Activated CD8-positive, alpha-beta memory T cell treated with anti-CD3 and anti-CD28 coated beads, Interleukin-2, amount 50 U/mL, for 1 hour (primary cell): ENCODE measurements around the gene SLC28A1.
"Not testable (repeated sequence)": the region's sequence is repeated elsewhere in the genome, so short reads cannot be mapped to it uniquely, and the experiment has no call there.

Experiments
- DNase-seq: peaks from one replicate; pipeline ENCODE4 v3.0.0-alpha.2; 2020; ENCODE audit errors: extremely low read depth

The SLC28A1 gene, protein sequence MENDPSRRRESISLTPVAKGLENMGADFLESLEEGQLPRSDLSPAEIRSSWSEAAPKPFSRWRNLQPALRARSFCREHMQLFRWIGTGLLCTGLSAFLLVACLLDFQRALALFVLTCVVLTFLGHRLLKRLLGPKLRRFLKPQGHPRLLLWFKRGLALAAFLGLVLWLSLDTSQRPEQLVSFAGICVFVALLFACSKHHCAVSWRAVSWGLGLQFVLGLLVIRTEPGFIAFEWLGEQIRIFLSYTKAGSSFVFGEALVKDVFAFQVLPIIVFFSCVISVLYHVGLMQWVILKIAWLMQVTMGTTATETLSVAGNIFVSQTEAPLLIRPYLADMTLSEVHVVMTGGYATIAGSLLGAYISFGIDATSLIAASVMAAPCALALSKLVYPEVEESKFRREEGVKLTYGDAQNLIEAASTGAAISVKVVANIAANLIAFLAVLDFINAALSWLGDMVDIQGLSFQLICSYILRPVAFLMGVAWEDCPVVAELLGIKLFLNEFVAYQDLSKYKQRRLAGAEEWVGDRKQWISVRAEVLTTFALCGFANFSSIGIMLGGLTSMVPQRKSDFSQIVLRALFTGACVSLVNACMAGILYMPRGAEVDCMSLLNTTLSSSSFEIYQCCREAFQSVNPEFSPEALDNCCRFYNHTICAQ

DNA sequence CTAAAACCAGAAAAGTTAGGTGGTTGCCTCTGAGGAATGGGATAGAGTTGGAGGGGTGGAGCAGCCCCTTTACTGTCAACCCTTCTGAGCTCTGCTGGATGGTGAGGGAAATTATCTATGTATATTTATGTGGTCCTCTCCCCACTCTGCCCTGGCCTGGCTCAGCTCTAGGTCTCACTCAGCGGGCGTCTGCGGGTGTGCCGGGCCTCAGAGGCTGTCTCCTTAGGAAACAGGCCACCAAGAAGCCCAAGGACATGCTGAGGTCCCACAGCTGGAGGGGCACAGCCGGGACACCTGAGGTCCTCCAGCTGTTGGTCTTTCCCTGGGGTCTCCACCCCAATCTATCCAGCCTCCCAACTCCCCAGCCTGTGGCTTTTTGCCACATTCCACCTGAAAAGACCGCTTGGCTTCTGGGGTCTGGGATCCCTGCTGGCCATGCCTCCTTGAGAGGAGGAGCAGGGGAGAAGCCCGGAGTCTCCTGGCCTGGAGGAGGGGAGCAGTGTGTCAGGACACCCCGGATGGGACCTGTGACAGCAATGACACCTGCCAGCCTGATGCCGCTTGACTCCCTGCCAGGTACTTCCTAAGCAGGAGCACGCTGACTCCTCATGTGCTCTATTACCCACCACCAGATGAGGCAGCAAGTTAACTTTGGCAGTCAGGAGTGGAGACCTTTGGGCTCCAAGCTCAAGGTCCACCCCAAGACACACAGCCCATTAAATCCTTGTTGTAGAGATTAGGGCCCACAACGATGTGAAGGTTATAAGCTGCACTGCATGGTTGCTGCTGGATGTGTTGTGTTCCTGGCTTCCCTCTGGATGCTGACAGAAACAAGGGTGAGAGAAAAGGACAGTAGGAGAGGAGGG lies at the start of gene SLC28A1:
Gene SLC28A1, plus strand, starts transcription at position 747 of the 866 bp plus-strand sequence. CDS start 3,099 bp downstream, outside the sequence.
- no peak for DNase-seq

DNA sequence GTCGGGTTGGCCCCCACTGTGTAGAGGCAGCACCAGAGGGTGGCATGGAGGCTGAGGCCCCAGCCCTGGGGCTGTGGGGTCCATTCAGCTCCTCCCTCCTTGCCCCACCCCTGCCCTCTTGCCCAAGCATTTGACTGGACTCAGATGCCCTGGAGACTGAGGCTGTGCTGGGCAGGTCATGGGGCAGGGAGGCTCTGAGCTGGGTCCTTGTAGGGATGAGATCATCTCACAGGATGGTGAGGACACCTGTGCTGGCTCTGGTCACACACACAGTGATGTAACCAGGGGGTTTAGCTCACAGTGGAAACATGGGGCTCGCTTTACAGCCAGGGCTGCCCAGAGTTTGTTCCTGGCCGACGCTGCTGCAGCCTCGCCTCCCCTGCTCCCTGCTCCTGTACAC lies 49.5 kb upstream of the SLC28A1 start:
- no peak for DNase-seq

DNA sequence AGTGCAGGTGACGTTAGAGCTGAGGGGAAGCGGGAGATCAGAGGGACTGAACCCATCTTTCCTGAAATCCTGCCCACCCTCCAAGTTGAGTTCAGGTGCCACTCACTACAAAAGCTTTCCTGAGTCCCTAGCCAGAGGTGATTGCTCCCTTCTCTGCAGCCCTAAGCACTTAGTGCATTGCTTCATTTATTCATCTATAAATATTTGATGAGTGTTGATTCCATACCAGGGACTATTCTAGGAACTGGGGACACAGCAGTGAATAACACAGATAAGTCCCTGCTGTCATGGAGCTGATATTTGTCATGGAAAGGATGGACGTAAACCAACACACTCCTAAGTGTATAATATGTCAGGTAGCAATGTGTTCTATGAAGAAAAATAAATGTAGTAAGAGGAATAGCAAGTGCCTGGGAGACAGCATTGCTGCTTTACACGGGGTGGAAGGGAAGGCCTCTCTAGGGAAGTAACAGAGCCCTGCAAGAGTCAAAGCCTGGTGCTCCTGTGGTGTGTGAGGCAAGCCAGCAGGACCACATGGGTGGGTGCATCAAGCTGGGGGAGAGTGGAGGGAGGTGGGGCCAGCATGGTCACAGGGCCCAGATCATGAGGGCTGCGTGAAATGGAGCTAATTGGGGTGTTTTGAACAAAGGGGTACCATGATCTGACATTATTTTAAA lies 48.7 kb upstream of the SLC28A1 start:
- no peak for DNase-seq

DNA sequence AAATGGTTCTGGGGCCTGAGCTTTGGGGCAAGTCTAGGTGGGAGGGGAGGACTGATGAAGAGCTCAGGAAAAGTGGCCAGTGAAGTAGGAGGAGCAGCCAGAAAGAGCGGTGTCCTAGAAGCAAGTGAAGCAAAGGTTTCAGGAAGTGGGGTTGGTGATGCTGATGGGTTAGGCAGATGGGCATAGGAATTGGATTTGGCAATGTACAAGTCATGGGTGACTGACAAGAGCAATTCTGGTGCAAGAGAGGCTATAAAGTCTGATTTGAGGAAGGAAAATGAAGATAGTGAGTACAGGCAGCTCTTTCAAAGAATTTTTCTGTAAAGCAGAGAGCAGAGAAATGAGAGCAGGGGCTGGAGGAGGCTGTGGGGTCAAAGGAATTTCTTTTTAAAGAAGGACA lies 47.6 kb upstream of the SLC28A1 start:
- no peak for DNase-seq

DNA sequence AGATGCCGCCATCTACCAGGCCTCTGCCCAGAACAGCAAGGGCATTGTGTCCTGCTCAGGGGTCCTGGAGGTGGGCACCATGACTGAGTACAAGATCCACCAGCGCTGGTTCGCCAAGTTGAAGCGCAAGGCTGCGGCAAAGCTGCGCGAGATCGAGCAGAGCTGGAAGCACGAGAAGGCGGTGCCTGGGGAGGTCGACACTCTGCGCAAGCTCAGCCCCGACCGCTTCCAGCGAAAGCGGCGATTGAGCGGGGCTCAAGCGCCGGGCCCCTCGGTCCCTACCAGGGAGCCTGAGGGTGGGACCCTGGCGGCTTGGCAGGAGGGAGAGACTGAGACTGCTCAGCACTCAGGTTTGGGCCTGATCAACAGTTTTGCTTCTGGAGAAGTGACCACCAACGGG lies 44.7 kb upstream of the SLC28A1 start:
- DNase-seq = no peak

DNA sequence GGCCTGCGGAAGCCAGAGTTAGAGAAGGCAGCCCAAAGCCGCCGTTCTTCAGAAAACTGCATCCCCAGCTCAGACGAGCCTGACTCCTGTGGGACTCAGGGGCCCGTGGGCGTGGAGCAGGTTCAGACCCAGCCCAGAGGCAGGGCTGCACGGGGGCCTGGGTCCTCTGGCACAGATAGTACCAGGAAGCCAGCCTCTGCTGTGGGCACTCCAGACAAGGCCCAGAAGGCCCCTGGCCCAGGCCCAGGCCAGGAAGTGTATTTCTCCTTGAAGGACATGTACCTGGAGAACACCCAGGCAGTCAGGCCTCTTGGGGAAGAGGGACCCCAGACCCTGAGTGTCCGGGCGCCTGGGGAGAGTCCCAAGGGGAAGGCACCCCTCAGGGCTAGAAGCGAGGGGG lies 44.2 kb upstream of the SLC28A1 start:
- DNase-seq = no peak

DNA sequence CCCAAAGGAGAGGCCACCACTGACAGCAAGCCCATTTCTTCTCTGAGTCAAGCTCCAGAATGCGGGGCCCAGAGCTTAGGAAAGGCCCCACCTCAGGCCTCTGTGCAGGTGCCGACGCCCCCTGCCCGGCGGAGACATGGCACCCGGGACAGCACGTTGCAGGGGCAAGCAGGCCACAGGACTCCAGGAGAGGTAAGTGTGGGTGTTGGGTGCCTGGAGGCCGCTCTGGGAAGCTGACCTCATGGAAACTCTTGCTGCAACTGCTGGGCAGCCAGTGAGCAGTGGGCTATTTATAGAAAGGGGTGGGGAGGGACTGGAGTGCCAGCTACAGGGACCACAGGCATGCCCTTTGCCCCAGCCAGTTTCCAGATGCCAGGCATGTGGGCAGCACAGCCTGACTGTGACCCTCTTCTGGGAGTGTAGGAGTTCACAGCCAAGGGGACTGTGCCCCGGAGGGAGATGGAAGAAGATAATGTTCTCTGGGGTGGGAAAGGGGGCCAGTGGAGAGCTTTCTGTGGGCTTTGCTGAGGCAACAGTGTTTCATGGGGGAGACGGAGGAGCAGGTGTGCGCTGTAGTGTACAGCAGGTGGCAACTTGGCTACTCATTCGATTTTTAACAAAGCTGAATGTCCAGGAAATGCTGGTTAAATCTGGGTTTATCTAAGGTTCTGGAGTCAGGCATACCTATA lies 43.6 kb upstream of the SLC28A1 start:
- no peak for DNase-seq

DNA sequence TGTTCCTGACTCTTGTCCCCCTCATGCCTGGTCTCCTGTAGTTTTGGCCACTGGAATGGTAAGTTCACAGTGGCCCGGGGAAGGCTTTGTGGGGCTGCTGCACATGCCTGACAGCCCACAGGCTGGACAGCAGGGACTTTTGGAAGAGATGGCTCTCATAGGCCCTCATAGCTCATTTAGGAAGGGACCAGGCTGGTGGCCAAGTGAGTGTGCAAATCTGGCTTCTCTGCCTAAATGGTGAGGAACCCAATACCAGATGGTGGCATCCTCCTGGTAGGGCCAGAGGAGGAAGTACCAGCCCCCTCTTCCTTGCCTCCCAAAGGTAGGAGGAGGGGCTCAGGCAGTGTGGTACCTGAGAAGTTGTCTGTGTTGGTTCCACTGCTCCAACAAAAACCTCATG lies 41.7 kb upstream of the SLC28A1 start:
- no peak for DNase-seq

DNA sequence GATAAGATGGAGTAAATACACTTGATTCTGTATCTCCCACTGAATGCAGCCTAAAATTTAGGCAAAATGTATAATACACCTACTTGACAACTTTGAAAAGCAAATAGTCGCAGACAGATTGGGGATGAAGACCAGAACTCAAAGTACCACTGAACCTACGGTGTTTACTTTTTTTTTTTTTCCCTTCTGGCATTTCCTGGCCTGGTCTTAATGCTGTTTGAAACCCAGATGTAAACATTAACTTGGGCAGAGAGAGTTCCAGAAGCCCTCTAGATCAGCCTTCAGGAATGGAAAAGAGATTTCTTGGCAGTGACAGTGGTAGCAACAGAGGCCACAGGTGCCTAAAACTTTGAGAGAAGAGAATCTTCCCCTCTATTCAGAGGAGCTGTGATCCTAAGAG lies 39.5 kb upstream of the SLC28A1 start:
- no peak for DNase-seq

DNA sequence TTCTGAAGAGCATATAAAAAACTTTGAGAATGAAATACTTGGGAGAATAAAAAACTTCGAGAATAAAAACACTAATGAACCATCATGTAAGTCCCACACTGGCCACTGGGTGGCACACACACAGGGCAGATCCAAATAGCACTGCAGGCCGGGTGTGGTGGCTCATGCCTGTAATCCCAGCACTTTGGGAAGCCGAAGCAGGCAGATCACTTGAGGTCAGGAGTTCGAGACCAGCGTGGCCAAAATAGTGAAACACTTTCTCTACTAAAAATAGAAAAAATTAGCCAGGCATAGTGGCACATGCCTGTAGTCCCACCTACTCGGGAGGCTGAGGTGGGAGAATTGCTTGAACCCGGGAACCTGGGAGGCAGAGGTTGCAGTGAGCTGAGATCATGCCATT lies 38.8 kb upstream of the SLC28A1 start:
- DNase-seq = not testable (repeated sequence)

DNA sequence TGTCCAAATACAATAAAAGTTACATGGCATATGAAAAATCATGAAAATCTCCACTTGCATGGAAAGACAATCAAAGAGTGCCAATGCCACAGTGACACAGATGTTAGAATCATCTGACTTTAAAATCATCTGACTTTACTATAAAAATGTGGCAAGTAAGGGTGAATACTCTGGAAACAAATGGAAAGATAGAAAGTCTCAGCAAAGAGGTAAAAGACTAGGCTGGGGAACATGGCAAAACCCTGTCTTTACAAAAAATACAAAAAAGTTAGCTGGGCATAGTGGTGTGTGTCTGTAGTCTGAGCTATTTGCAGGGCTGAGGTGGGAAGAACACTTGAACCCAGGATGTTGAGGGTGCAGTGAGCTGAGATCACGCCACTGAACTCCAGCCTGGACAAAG lies 38.2 kb upstream of the SLC28A1 start:
- no peak for DNase-seq

DNA sequence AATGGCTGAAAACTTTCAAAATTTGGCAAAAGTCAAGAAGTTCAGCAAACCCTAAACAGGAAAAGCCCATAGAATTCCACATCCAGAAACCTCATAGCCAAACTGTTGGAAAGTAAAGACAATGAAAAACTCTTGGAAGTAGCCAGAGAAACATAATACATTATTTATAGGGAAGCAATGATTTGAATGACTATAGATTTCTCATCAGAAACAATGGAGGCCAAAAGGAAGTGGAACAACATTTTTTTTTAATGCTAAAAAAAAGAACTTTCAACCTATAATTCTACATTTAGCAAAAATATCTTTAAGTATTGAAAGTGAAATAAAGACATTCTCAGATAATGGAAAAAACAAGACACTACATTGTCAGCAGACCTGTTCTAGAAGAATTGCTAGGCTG lies 37.1 kb upstream of the SLC28A1 start:
- no peak for DNase-seq

DNA sequence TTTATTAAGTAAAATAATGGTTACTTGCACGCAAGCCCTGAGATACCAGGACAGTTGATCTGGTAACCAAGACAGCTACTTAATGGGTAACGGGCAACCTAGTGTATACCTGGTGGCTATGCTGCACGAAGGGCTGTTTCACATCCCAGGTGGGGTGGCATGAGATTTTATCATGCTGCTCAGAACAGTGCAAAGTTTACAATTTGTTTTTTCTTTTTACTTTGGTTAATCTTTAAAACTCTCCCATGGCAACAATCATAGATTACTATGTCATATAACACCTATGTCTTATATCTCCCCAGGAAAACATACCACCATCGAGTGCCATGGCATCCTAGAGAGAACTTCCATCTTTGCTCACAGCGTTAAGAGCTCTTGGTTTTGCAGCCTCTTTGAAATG lies 32.2 kb upstream of the SLC28A1 start:
- no peak for DNase-seq

DNA sequence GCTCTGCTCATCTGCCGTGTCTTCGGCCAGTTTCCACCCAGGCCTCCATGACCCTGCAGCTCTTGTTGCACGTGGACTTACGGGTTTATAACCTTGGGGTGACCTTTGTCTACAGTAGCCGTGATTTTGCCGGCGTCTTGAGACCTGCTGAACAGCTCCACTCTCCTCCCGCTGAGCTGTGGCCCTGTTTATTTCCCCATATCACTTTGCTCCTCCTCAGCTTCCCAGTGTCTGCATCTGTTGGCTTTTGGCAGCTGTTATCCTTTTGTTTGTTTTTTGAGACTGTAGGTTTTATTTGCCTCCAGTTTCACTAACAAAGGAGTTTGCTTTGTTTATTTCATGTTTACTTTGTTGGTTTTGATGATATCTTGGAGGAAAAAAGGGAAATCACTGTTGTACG lies 29.3 kb upstream of the SLC28A1 start:
- no peak for DNase-seq

DNA sequence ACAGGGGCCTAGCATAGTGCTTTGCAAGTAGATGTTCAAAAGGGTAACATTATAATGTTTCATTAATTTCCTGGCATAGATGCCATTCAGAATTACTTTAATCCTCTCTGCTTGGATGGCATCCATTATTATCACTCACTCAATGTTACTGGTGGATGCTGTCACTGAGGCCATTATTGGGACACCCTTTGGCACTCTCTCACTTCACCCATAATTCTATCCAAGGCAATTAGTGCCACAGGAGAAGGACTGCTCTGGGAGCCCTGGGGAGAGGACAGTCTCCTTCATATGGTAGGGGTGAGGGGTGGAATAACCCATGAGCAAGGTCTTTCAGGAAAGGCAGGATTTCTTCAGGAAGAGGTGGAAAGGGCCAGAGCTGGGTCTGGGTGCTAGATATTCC lies 28.7 kb upstream of the SLC28A1 start:
- DNase-seq = no peak

DNA sequence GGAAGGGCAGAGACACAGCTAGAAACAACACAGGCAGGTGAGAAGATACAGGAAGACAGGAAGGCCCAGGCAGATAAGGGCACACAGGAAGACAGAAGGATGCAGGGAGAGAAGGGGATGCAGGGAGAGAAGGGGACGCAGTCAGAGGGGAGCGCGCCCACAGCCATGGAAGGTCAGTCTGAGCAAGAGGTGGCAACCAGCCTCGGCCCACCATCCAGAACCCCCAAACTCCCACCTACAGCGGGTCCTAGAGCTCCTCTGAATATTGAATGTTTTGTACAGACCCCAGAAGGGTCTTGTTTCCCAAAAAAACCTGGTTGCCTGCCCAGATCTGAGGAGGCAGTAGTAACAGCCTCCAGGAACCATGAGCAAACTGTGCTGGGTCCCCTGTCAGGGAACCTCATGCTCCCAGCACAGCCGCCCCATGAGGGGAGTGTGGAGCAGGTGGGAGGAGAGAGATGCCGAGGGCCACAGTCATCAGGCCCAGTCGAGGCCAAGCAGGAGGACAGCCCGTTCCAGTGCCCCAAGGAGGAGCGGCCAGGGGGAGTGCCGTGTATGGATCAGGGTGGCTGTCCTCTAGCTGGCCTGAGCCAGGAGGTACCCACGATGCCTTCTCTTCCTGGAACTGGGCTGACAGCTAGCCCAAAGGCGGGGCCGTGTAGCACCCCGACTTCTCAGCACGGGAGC lies 27.6 kb upstream of the SLC28A1 start:
- DNase-seq = no peak

DNA sequence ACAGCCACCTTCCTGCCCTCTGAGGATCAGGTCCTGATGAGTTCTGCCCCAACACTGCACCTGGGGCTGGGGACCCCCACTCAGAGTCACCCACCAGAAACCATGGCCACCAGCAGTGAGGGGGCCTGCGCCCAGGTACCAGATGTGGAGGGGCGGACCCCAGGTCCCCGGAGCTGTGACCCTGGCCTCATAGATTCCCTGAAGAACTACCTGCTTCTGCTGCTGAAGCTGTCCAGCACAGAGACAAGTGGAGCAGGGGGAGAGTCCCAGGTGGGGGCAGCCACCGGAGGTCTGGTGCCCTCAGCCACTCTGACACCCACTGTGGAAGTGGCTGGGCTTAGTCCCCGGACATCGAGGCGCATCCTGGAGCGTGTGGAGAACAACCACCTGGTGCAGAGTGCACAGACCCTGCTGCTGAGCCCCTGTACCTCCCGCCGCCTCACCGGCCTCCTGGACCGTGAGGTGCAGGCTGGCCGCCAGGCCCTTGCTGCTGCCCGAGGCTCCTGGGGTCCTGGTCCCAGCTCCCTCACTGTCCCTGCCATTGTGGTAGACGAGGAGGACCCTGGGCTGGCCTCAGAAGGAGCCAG lies 27.0 kb upstream of the SLC28A1 start:
- no peak for DNase-seq

DNA sequence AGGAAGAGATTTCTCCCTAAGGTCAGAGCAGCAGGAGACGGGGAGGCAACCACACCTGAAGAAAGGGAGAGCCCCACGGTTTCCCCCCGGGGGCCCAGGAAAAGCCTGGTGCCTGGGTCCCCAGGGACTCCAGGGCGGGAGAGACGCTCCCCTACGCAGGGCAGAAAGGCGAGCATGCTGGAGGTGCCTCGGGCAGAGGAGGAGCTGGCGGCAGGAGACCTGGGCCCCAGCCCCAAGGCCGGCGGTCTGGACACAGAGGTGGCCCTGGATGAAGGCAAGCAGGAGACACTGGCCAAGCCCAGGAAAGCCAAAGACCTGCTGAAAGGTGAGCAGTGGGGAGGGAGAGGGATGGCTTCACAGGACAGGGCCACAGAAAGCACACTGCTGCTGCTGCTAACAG lies 26.2 kb upstream of the SLC28A1 start:
- no peak for DNase-seq

DNA sequence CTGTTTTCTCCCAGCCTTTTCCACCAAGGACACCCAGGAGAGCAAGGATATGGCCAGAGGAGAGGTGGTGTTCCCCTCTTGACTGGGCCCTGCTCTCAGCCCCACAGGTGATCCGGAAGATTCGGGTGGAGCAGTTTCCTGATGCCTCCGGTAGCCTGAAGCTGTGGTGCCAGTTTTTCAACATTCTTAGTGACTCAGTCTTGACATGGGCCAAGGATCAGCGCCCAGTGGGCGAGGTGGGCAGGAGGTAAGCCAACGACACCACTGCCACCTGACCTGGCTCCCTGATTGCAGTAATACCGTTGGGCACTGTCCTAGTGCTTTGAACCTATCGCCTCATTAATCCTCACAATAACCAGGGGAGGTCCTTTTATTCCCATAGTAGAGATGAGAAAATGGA lies 25.3 kb upstream of the SLC28A1 start:
- no peak for DNase-seq

DNA sequence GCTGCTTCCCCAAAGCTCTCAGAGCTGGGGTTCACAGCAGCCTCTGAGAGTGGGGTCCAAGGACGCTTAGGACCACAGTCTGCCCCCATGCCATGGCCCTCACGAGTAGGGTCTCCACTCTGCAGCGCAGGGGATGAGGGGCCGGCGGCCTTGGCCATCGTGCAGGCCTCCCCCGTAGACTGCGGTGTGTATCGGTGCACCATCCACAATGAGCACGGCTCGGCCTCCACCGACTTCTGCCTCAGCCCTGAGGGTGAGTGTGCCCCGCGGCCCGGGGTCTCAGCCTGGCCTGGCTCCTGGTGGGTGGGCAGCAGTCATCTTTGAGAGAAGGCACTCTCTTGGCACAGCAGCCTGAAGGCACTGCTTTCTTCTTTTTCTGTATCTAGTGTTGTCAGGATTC lies 24.8 kb upstream of the SLC28A1 start:
- no peak for DNase-seq
